CD4-positive, CD25-positive, alpha-beta regulatory T cell (primary cell): ENCODE measurements around the gene NR3C2. TPM values are rescaled to one million over a fixed set of nuclear protein-coding genes. Genes with fewer than 3 reads are reported as not detected.

Source experiments
- ATAC-seq, 2 donors: fragments of 150-1000 bp; cut with Tn5 transposase; one replicate each; pipeline ENCODE4 v1.10.0; 2021; ENCODE audit warnings: low read depth in 2 of 2, moderate number of reproducible peaks in 2 of 2, moderate library complexity in 1 of 2
- DNase-seq, 3 donors: peaks; one replicate each; pipeline versions ENCODE4 v3.0.0 to v3.0.0-alpha.2; 2012 to 2022; ENCODE audit warnings: mixed read lengths in 1 of 3
- H3K27ac ChIP-seq: one replicate; pipeline ENCODE4 v1.7.0; 2013; ENCODE audit warnings: mild to moderate bottlenecking, low read length; ENCODE audit not compliant: insufficient read depth, poor library complexity, severe bottlenecking
- H3K27me3 ChIP-seq: one replicate; pipeline ENCODE4 v1.7.0; 2013; ENCODE audit warnings: low read length; ENCODE audit not compliant: control insufficient read depth, insufficient read depth
- H3K36me3 ChIP-seq: one replicate; pipeline ENCODE4 v1.7.0; 2013; ENCODE audit warnings: mild to moderate bottlenecking, low read length, moderate library complexity; ENCODE audit not compliant: control insufficient read depth, insufficient read depth
- H3K4me1 ChIP-seq: 2 replicates; pipeline ENCODE4 v1.7.0; 2013; ENCODE audit warnings: mild to moderate bottlenecking, low read length; ENCODE audit not compliant: insufficient read depth, control insufficient read depth, poor library complexity, severe bottlenecking
- H3K4me3 ChIP-seq: one replicate; pipeline ENCODE4 v1.7.0; 2013; ENCODE audit warnings: low read depth, mild to moderate bottlenecking, low read length, moderate library complexity
- H3K9me3 ChIP-seq, 2 experiments: 1 replicate in 1 of 2; 2 replicates in 1 of 2; pipeline ENCODE4 v1.7.0; 2013; ENCODE audit warnings: low read length in 2 of 2, mild to moderate bottlenecking in 1 of 2, moderate library complexity in 1 of 2; ENCODE audit not compliant: control insufficient read depth in 2 of 2
- H3K27ac Mint-ChIP-seq, 3 donors: one replicate each; pipeline ENCODE4 v1.8.0; 2020 to 2022; ENCODE audit warnings: mild to moderate bottlenecking in 3 of 3, mixed read lengths in 3 of 3, moderate library complexity in 2 of 3
- H3K27me3 Mint-ChIP-seq: one replicate; pipeline ENCODE4 v1.8.0; 2022; ENCODE audit warnings: mild to moderate bottlenecking, mixed read lengths
- H3K36me3 Mint-ChIP-seq: one replicate; pipeline ENCODE4 v1.8.0; 2020; ENCODE audit warnings: mixed read lengths
- H3K4me1 Mint-ChIP-seq, 4 donors: one replicate each; pipeline ENCODE4 v1.8.0; 2020 to 2022; ENCODE audit warnings: mixed read lengths in 4 of 4, mild to moderate bottlenecking in 1 of 4
- H3K4me3 Mint-ChIP-seq, 4 donors: one replicate each; pipeline ENCODE4 v1.8.0; 2020 to 2022; ENCODE audit warnings: mild to moderate bottlenecking in 4 of 4, mixed read lengths in 4 of 4, moderate library complexity in 3 of 4
- H3K9me3 Mint-ChIP-seq, 7 donors: one replicate each; pipeline ENCODE4 v1.8.0; 2020 to 2022; ENCODE audit warnings: mixed read lengths in 7 of 7, mild to moderate bottlenecking in 3 of 7, moderate library complexity in 2 of 7
- polyA plus RNA-seq, 4 donors: library from polyadenylated mRNA; unstranded; fragments of 300-500 nt; fragmentation: Illumina TruSeq; gene quantifications; one replicate each; pipeline ENCODE4 v1.2.3, GENCODE V29; 2021
- total RNA-seq: library from RNA; stranded (reverse); gene quantifications from one replicate; pipeline ENCODE4 v1.2.3, GENCODE V29; 2022

NR3C2 gene
- 16.1 TPM for total RNA-seq
- 1 to 10 TPM; 1.2 to 5.3 (median 3.0) TPM for polyA plus RNA-seq

DNA sequence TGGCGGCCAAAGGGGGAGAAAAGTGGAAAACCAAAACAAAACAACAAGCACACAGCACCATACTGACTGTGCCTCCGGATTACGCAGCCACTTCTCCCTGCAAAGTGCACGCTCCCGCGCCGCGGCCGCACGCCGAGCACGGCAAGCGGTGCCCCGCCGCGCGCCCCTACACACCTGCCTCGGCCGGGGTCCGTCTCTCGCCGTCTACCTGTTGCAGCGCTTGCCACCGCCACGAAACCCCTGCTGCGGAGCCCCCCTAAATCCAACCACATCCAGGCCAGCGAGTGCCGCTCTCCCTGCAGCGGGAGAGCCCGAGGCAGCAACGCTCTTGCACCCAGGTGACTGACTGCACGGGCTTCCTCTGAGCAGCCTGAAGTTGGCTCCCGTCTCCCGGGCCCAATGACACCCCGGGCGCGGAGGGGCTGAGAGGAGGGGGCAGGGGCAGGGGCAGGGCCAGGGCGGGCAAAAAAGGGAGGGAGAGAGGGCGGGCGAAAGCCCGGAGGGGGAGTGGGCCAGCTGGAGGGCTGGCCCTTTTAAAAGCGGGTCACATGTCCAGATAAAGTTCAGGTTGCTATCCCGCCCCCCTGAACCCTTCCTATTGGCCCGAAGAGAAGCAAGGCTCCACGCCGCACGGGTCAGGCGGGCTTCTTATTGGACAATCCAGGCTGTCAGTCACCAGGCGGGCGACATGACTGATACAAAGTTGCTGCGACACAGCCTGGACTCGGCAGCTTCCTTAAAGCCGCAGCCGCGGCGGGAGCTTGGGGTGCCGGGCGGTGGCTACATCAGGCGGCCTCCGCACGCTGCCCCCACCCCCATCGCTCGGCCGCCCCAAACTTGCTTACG, at the start of gene NR3C2:
NR3C2 (minus strand) TSS at position 429 of the 846 bp plus-strand sequence.
- H3K36me3 ChIP-seq = no peaks in the 10 kb centered on the region
- H3K4me1 ChIP-seq = peaks cover 64% of the 10 kb centered on the region
- peak; percentile 88 to 89 for ATAC-seq
- H3K4me3 ChIP-seq = peak within 1 kb of the TSS; percentile 92
- Mint-ChIP-seq H3K27ac (peak within 1 kb of the TSS; percentile 98 to 100 (median 99)), H3K9me3 (peaks cover 0 to 5% (median 0%) of the 10 kb centered on the region in 7 donors), H3K36me3 (no peaks in the 10 kb centered on the region), H3K27me3 (peaks cover 76% of the 10 kb centered on the region), H3K4me3 (peak within 1 kb of the TSS; percentile 97 to 99 (median 98)), H3K4me1 (peaks cover 9 to 65% (median 46%) of the 10 kb centered on the region in 4 donors)
- no peaks in the 10 kb centered on the region for H3K9me3 ChIP-seq
- peak within 1 kb of the TSS; percentile 91 for H3K27ac ChIP-seq
- DNase-seq = peak; percentile 97 to 98 (median 98)
- peaks cover 6% of the 10 kb centered on the region for H3K27me3 ChIP-seq

DNA sequence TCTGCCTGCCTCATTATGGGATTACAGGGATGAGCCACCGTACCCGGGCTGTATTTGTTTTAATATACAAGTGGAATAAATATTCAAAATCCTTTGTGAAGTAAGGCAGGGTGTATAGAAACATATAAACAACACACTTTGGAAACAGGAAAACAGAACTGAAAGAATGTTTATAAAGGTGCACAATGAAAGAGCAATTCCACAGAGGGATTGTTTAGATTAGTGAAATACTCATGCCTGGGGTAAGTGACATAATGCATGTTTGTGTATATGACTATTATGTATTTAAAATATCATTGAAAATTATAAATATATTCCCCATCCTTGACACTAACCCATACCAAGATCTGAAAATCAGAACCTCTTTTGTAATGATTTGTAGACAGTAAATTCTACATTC, 45.0 kb upstream of the NR3C2 start:
- ATAC-seq = no peak
- no peak overlapping the region for H3K4me3 Mint-ChIP-seq
- peaks cover 8% of the 10 kb centered on the region for H3K27me3 Mint-ChIP-seq

DNA sequence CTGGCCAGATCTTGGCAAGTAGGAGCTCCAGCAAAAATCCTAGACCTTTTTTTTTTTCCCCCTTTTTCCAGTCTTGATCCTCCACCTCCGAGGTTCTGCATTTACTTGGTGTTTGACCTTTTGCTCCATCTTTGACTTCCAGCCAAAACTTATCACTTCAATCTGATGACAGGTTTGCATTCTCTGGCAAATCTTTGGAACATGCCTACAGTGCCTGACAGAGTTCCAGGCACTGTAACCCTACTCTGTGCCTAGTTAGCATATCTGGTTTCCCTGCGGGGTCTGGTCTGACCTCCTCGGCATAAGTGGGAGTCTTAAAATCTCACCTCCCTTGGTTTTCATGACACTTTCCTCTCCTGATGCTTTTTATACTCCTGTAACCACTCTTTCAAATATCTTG, 39.4 kb upstream of the NR3C2 start:
- Mint-ChIP-seq H3K27ac (no peak overlapping the region), H3K4me3 (no peak overlapping the region), H3K27me3 (peaks cover 17% of the 10 kb centered on the region), H3K4me1 (no peaks in the 10 kb centered on the region), H3K9me3 (peaks cover 0 to 10% (median 4%) of the 10 kb centered on the region in 7 donors), H3K36me3 (peaks cover 4% of the 10 kb centered on the region)
- H3K27ac ChIP-seq = no peak overlapping the region
- H3K36me3 ChIP-seq = no peaks in the 10 kb centered on the region
- no peaks in the 10 kb centered on the region for H3K4me1 ChIP-seq
- H3K9me3 ChIP-seq = peaks cover 0 to 4% of the 10 kb centered on the region in 2 experiments
- DNase-seq = no peak
- no peaks in the 10 kb centered on the region for H3K27me3 ChIP-seq
- ATAC-seq = no peak
- H3K4me3 ChIP-seq = no peak overlapping the region

More for the DNA sequence above, 45.0 kb upstream of the NR3C2 start:
- H3K27me3 ChIP-seq = no peaks in the 10 kb centered on the region
- no peak overlapping the region for H3K4me3 ChIP-seq
- Mint-ChIP-seq H3K9me3 (peaks cover 0 to 9% (median 2%) of the 10 kb centered on the region in 7 donors), H3K27ac (no peak overlapping the region), H3K36me3 (peaks cover 4% of the 10 kb centered on the region), H3K4me1 (no peaks in the 10 kb centered on the region)
- no peak overlapping the region for H3K27ac ChIP-seq
- H3K9me3 ChIP-seq = peaks cover 0 to 4% of the 10 kb centered on the region in 2 experiments
- no peak for DNase-seq
- no peaks in the 10 kb centered on the region for H3K4me1 ChIP-seq
- H3K36me3 ChIP-seq = no peaks in the 10 kb centered on the region

DNA sequence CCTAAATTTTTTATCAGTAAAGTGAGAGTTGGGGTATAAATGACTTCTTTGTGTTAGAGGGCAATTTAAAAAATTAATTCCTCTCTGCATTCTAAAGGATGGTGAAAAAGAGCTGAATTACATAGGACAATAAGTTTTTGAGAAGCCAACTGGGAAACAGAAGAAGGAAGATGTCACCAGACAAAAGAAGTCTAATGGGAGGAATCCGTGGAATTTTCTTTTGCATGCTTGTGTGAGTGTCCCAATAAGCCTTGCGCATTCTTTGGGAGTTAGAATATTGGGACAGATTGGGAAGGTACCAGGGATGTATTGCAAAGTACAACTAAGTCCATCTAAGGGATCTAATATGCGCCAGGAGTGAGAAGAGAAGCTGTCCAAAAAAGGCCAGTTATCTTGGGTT, 35.1 kb upstream of the NR3C2 start:
- H3K4me1 Mint-ChIP-seq = no peaks in the 10 kb centered on the region
- no peaks in the 10 kb centered on the region for H3K36me3 Mint-ChIP-seq
- no peak overlapping the region for H3K4me3 Mint-ChIP-seq
- Histone ChIP-seq H3K27ac (no peak overlapping the region), H3K4me1 (no peaks in the 10 kb centered on the region), H3K9me3 (no peaks in the 10 kb centered on the region), H3K36me3 (no peaks in the 10 kb centered on the region), H3K27me3 (peaks cover 2% of the 10 kb centered on the region), H3K4me3 (no peak overlapping the region)
- peaks cover 10% of the 10 kb centered on the region for H3K27me3 Mint-ChIP-seq
- ATAC-seq (no peak), DNase-seq (no peak)
- H3K27ac Mint-ChIP-seq = peak overlapping the region in 1 of 3 donors; percentile 58
- H3K9me3 Mint-ChIP-seq = peaks cover 0 to 14% (median 5%) of the 10 kb centered on the region in 7 donors

DNA sequence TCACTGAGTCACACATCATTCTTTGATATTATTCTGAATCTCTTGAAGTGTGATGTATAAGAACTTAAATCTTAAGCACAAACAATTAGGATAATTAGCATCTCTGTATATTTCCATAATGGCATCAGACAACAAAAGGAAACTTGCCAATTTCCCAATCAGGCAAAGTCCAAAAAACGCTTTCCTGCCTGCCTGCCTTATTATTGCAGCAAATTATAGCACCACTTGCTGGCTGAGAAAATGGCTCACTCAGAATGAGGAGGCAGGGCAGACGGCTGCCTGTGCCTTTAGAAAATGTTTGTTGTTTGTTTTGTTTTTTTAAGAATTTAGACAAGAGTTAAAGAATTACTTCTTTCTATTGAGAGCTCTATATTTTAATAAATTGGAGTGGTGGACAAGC, 27.7 kb upstream of the NR3C2 start:
- H3K4me3 Mint-ChIP-seq = no peak overlapping the region
- no peaks in the 10 kb centered on the region for H3K4me1 Mint-ChIP-seq
- DNase-seq = no peak
- Histone ChIP-seq H3K27ac (no peak overlapping the region), H3K27me3 (peaks cover 4% of the 10 kb centered on the region), H3K36me3 (no peaks in the 10 kb centered on the region), H3K9me3 (no peaks in the 10 kb centered on the region), H3K4me3 (no peak overlapping the region), H3K4me1 (no peaks in the 10 kb centered on the region)
- peaks cover 16% of the 10 kb centered on the region for H3K27me3 Mint-ChIP-seq
- no peak overlapping the region for H3K27ac Mint-ChIP-seq
- no peak for ATAC-seq
- no peaks in the 10 kb centered on the region for H3K36me3 Mint-ChIP-seq
- H3K9me3 Mint-ChIP-seq = peaks cover 0 to 7% (median 0%) of the 10 kb centered on the region in 7 donors

DNA sequence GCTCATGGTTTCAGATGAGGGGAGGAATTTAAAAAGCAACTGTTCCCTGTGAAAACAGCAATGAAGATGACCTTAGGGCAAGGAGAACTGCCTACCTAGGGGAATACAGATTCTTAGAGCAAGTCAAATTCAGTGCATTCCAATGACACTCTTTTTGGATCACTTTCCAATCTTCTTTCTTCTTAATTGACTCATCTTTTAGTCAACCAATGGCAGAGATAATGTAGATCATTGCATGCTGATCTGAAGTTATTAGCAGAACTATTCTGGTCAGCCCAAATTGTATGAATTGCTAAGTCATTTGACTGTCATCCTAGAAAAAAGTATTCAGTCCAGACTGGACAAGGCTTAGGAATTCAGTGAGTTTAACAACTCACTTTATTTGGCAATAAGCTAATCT, 12.6 kb upstream of the NR3C2 start:
- no peaks in the 10 kb centered on the region for H3K9me3 ChIP-seq
- Mint-ChIP-seq H3K36me3 (no peaks in the 10 kb centered on the region), H3K4me1 (peaks cover 0 to 5% (median 3%) of the 10 kb centered on the region in 4 donors), H3K4me3 (no peak overlapping the region), H3K27ac (no peak overlapping the region), H3K9me3 (peaks cover 0 to 2% (median 0%) of the 10 kb centered on the region in 7 donors), H3K27me3 (peaks cover 8% of the 10 kb centered on the region)
- no peaks in the 10 kb centered on the region for H3K36me3 ChIP-seq
- DNase-seq (no peak), ATAC-seq (no peak)
- H3K27ac ChIP-seq = no peak overlapping the region
- no peak overlapping the region for H3K4me3 ChIP-seq
- no peaks in the 10 kb centered on the region for H3K4me1 ChIP-seq
- no peaks in the 10 kb centered on the region for H3K27me3 ChIP-seq

DNA sequence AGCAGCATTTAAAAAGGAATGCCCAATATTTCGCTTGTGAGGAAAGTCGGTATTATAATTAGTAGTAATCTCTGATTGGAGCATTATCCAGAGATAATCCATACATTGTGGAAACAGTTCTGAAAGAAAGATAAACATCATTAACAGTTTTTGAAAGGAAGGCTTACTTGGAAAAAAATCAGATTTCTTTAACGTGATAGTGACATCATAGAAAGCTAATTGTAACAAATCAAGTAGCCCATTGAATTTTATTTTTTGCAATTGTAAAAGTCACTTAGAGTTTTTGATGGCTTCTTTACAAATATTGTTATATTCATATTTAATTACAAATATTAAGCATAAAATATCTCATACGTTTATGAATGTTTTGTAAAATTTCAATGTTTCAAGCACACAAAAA, 11.6 kb upstream of the NR3C2 start:
- ATAC-seq (no peak), DNase-seq (no peak)
- Mint-ChIP-seq H3K9me3 (peaks cover 0 to 2% (median 0%) of the 10 kb centered on the region in 7 donors), H3K4me3 (no peak overlapping the region), H3K36me3 (no peaks in the 10 kb centered on the region), H3K27ac (no peak overlapping the region), H3K4me1 (peaks cover 0 to 5% (median 3%) of the 10 kb centered on the region in 4 donors), H3K27me3 (peaks cover 16% of the 10 kb centered on the region)
- H3K27me3 ChIP-seq = peaks cover 2% of the 10 kb centered on the region
- no peaks in the 10 kb centered on the region for H3K9me3 ChIP-seq
- no peaks in the 10 kb centered on the region for H3K36me3 ChIP-seq
- H3K4me3 ChIP-seq = no peak overlapping the region
- H3K27ac ChIP-seq = no peak overlapping the region
- no peaks in the 10 kb centered on the region for H3K4me1 ChIP-seq
